T-helper 9 cell (primary cell): Measurements from ENCODE around the gene IFT172.
"Not testable (repeated sequence)": the region's sequence is repeated elsewhere in the genome, so short reads cannot be mapped to it uniquely, and the experiment has no call there.

ENCODE experiments used
- DNase-seq: peaks from one replicate; pipeline ENCODE4 v3.0.0-alpha.2; 2020
- total RNA-seq, 2 donors: gene quantifications; one replicate each; lab custom pipeline; 2026; lab: John Stamatoyannopoulos, UW

The IFT172 gene, protein sequence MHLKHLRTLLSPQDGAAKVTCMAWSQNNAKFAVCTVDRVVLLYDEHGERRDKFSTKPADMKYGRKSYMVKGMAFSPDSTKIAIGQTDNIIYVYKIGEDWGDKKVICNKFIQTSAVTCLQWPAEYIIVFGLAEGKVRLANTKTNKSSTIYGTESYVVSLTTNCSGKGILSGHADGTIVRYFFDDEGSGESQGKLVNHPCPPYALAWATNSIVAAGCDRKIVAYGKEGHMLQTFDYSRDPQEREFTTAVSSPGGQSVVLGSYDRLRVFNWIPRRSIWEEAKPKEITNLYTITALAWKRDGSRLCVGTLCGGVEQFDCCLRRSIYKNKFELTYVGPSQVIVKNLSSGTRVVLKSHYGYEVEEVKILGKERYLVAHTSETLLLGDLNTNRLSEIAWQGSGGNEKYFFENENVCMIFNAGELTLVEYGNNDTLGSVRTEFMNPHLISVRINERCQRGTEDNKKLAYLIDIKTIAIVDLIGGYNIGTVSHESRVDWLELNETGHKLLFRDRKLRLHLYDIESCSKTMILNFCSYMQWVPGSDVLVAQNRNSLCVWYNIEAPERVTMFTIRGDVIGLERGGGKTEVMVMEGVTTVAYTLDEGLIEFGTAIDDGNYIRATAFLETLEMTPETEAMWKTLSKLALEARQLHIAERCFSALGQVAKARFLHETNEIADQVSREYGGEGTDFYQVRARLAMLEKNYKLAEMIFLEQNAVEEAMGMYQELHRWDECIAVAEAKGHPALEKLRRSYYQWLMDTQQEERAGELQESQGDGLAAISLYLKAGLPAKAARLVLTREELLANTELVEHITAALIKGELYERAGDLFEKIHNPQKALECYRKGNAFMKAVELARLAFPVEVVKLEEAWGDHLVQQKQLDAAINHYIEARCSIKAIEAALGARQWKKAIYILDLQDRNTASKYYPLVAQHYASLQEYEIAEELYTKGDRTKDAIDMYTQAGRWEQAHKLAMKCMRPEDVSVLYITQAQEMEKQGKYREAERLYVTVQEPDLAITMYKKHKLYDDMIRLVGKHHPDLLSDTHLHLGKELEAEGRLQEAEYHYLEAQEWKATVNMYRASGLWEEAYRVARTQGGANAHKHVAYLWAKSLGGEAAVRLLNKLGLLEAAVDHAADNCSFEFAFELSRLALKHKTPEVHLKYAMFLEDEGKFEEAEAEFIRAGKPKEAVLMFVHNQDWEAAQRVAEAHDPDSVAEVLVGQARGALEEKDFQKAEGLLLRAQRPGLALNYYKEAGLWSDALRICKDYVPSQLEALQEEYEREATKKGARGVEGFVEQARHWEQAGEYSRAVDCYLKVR (N-terminal part only)
- 15.5 to 20.3 reads per million in 2 donors for total RNA-seq

- peak; percentile 99 for DNase-seq
Measured at GRCh38 chr2:27489498-27490397, at the start of gene IFT172. Gene IFT172, minus strand, starts transcription at chr2:27489743. Its CDS starts 90 bp downstream, at chr2:27489653.

DNA sequence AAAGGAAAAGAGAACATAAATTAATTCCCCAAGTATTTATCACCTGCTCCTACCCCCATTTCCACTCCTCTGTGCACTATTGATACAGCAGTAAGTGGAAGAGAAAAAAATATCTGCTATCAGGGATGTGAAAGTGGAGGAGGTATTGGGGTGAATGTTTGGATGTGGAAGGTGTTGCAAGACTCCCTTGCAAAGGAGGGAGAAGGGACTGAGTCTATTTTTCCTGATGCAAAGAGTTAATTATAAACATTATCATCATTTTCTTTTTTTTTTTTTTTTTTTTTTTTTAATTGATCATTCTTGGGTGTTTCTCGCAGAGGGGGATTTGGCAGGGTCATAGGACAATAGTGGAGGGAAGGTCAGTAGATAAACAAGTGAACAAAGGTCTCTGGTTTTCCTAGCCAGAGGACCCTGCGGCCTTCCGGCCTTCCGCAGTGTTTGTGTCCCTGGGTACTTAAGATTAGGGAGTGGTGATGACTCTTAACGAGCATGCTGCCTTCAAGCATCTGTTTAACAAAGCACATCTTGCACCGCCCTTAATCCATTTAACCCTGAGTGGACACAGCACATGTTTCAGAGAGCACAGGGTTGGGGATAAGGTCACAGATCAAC is 49.4 kb upstream of the IFT172 start:
- DNase-seq, result not testable (repeated sequence)

DNA sequence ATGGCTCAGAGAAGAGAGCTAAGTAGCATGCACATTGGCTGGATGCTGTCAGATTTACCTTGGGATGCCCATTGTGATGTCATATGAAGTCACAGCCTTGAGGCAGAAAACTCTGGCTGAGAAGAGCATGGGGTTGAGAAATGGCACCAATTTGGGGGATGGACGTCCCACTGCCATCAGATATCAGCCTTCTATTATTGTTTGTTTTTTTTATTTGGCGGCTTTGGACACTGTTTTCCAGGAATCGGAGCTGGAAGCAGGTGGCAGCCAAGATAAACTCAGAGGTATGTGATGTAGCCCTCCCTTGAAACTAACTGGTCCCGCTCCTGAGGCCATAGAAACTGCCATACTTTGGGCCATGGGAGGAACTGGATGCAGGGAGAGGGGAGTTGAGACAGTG is 47.7 kb upstream of the IFT172 start:
- no peak for DNase-seq

GRCh38 chr2:27531983-27532382 is 42.4 kb upstream of the IFT172 start:
- no peak for DNase-seq

- no peak for DNase-seq
Measured at GRCh38 chr2:27527182-27527581, 37.6 kb upstream of the IFT172 start.

DNA sequence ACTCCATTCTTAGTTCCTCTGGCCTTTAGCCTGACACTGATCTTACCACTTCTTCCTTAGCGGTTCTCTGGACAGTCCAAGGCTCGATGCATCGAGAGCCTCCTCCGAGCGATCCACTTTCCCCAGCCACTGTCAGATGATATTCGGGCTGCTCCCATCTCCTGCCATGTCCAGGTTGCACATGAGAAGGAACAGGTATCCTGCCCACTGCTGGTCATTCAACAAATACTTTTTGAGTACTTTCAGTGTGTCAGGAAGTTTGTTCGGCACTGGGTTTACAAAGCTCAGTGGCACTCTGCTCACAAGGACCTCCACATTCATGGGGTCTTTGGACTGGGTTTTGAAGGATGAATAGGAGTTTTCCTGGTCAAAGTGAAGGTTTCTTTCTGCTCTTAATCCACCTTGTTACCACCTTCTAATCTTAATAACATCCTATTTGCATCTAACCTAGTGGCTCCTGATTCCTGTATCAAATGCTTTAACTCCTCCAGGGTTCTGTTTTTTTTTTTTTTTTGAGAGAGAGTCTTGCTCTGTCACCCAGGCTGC is 32.9 kb upstream of the IFT172 start:
- no peak for DNase-seq

DNA sequence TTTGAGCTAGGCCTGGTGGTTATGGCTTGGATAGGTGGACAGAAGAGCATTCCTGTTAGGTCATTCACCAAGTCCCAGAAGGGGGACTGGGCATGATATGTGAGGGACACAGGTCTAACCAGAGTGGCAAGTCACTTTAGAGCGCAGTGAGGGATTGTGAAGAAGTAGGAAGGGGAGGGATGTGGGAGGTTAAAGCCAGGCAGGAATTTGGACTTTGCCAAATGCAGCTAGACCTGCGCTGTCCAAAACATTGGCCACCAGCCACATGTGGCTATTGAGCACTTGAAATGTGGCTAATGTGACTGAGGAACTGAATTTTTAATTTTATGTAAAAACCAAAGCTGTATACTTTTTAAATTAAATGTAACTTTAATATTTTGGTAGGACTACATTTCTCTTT is 30.8 kb upstream of the IFT172 start:
- DNase-seq, result no peak

DNA sequence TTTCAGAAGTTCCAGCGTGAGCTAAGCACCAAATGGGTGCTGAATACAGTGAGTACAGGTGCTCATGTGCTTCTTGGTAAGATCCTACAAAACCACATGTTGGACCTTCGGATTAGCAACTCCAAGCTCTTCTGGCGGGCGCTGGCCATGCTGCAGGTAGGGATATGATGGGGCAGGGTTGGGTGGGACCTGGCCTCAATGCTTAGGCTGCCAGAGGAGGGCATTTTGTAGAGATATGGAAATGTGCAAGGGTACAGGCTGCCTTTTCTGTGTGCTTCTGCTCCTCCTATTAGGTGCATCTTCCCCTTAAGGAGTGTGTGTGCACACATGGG is 29.2 kb upstream of the IFT172 start:
- DNase-seq, result no peak

DNA sequence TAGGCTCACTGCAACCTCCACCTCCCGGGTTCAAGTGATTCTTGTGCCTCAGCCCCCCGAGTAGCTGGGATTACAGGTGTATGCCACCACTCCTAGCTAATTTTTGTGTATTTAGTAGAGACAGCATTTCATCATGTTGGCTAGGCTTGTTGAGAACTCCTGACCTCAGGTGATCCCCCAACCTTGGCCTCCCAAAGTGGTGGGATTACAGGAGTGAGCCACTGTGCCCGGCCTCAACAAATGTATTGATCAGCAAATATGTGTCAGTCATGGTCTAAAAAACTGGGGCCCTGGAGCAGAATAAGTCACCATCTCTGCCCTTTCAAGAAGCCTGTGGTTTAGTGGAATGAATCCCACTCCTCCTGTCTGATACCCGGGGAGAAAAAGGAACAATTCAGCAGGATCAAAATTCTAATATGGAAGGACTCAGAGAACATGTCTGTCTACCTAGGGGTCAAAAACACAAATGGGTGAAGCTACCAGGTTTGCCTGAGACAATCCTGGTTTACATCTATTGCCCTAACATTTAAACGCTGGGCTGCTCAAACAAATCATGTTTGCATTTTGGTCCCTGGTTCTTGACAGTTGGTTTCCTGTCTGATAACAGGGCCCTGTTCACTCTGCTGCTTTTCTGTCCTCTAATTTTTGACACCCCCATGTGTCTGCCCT is 28.7 kb upstream of the IFT172 start:
- no peak for DNase-seq

GRCh38 chr2:27509326-27509725 is 19.8 kb upstream of the IFT172 start:
- no peak for DNase-seq

DNA sequence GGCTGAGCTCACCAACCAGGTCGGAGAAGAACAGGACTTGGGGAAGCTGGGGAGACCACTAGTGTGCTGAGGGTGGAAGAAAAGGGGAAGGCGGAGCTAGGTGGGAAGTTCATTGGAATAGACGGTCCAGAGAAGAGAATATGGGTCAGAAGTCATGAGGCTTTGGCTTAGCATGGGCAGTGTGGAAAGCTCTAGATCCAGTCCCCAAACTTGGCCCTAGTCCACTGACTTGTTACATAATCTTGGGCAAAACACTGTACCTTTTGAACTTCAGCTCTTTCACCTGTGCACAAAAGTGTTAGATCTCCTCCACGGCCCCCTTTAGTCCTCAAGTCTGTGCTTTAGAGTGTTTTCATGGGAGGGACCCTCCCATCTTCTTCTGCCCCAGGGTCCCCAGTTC is 17.8 kb upstream of the IFT172 start:
- DNase-seq, result no peak

DNA sequence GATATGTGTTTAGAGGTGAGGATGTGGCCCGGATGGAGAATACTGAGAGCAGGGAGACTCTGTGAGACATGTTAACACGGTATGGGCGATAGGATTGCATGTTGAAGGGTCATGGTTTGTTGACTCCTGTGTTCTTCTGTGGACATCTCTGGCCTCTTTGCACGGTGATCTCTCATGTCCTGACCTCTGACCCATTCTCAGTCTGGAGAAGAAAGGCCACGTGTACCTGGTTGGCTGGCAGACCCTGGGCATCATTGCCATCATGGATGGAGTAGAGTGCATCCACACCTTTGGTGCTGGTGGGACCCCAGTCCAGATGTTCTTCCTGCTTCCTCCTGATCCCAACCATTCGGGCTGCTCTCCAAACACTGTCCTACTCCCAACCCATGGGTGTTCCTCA is 17.0 kb upstream of the IFT172 start:
- DNase-seq, result no peak

DNA sequence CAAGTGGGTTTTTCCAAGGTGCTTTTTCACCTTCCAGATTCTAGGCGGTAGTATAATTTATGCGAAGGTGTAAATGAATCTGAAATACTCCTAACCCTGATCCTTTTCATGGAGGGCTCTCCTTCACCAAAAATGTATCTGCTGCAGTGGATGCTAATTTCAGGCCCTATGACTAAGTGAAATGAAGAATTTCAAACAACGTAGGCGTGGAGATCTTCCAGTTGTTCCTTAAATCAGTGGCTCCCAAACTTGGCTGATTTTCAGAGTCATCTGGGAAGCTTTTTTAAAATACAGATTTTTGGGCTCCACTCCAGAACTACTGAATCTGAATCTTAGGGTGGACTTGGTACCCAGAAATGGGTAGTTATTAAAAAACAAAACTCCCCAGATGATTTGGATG is 12.6 kb upstream of the IFT172 start:
- no peak for DNase-seq

DNA sequence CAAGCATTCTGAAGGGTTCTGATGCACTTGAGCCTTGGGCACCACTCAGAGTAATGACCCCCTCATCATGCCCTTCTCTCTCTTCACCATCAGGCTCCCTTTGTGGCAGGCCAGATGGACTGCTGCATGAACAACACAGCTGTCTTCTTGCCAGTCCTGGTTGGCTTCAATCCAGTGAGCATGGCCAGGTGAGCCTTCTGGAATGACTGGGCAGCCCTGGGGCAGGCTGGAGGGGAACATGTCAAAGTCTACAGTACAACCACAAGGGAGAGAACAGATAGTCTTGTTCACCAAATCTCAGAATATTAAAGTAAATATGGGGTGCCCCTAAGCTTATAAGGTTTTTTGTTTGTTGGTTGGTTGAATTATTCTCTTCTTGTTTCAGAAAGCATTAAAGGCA is 11.5 kb upstream of the IFT172 start:
- DNase-seq, result no peak

DNA sequence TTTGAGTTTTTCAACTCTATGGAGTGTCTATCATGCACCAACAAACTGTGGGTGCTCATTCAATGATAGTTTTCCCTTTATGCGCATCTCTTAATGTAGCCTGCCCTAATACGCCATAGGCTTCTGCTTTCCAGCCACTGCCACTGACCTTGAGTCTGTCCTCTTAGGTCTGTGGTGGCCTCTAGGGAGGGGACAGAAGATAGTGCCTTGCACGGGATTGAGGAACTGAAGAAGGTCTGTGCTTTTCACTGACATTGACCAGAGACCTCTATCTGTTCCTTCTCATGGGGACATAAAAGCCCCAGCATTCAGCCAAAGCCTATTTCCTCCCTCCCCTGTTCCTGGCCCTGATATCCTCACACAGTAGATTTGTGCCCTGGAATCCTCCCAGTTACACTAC is 9.4 kb upstream of the IFT172 start:
- DNase-seq, result no peak

- no peak for DNase-seq
Measured at GRCh38 chr2:27497288-27497627, 7.7 kb upstream of the IFT172 start.

DNA sequence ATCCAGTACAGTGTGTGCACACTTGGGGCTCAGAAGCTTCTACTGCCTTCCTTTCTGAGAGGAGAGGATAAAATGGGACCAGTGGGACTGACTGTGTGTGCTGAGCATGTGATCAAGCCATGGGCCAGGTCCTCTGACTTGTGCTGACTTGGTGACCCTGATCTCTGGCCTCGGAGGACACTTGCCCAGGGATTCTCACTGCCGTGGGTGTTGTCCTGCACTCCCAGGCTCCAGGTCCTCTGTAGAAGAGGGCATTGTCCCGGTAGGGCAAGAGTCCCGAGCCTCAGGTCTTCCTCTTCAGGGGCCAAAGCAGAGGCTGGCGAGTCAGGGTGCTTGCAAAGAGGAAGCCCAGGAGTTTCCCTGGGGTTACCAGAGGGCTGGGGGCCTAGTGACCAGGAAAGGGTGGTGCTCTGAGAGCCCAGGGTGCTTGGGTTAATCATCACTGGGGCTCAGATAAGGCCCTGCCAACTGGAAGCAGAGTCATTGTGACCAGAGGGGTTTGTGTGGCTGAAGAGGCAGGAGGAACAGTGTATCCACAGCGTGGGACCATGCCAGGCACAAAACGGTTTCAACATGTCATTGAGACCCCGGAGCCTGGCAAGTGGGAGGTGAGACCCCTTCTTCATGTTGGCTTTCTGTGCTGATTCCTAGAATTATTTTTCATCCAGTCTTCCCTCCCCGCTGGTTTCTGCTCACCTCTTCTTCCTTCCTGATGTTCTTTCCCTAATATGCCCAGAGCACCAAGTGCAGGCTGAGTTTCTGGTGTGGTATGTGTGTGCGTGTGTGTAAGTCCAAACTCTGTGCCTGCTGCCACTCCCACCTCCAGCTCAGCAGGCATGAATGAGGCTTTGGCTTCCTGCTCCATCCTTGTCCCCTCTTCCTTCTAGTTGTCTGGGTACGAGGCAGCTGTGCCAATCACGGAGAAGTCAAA is 7.1 kb upstream of the IFT172 start, which contains the start of gene GCKR:
TSS of gene GCKR (plus strand) at position 483 of the 931 bp plus-strand sequence. CDS start at position 549, 66 bp downstream.
- DNase-seq, result no peak

DNA sequence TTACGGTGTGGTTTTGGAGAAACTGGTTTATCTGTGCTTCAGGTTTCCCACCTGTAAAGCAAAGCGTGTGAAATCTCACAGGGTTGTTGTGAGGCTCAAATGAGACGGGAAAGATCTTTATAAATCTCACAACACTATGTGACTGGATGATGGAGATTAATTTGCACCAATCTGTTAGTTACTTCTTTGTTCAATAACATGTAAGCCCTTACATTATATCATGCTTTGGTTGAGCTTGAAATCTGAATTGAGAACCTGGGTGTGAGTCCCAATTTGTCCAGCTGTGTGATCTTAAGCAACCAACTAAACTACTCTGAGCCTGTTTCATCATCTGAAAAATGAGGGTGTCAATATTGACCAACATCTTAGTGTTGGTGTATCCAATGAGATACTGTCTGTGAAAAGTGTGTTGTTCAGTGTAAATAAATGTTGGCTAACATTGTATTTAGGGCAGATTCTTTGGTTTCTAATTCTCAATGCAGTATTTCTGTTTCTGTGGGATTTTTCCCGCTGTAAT is 6.4 kb upstream of the IFT172 start:
- no peak for DNase-seq

GRCh38 chr2:27494944-27495554 is 5.5 kb upstream of the IFT172 start, which contains the start of gene FNDC4:
Gene FNDC4, minus strand, starts transcription at chr2:27495200. Its CDS starts 521 bp downstream, at chr2:27494679.
- peak; percentile 13 for DNase-seq
